GM23248 (cell line): ENCODE data around the gene KAZN. TPM values are rescaled to one million over a fixed set of nuclear protein-coding genes. Genes with fewer than 3 reads are reported as not detected.

ENCODE experiments used
- DNase-seq: peaks from one replicate; pipeline ENCODE4 v3.0.0-alpha.2; 2015
- H2AFZ ChIP-seq: fragments of 200-600 bp; sonication (generic); 2 replicates; pipeline ENCODE4 v1.6.1; 2016; ENCODE audit warnings: antibody characterized with exemption
- H3F3A ChIP-seq: fragments of 200-600 bp; sonication (generic); 2 replicates; pipeline ENCODE4 v1.6.1; 2016; ENCODE audit warnings: mild to moderate bottlenecking, antibody characterized with exemption, mixed run types; ENCODE audit not compliant: insufficient read depth
- H3K27ac ChIP-seq: fragments of 200-600 bp; sonication (generic); 2 replicates; pipeline ENCODE4 v1.5.1; 2016; ENCODE audit warnings: mild to moderate bottlenecking
- H3K27me3 ChIP-seq: fragments of 200-600 bp; sonication (generic); replicated peaks from 2 replicates; pipeline ENCODE4 v1.6.1; 2016; ENCODE audit warnings: mild to moderate bottlenecking; ENCODE audit not compliant: insufficient read depth
- H3K36me3 ChIP-seq: fragments of 200-600 bp; sonication (generic); 2 replicates; pipeline ENCODE4 v1.6.1; 2016; ENCODE audit warnings: low read depth, mild to moderate bottlenecking
- H3K4me1 ChIP-seq: fragments of 200-600 bp; sonication (generic); 2 replicates; pipeline ENCODE4 v1.6.1; 2016; ENCODE audit warnings: mild to moderate bottlenecking; ENCODE audit not compliant: insufficient read depth
- H3K4me2 ChIP-seq: fragments of 200-600 bp; sonication (generic); one replicate; pipeline ENCODE4 v1.6.1; 2016; ENCODE audit warnings: mild to moderate bottlenecking; ENCODE audit not compliant: unreplicated experiment
- H3K4me3 ChIP-seq: fragments of 200-600 bp; sonication (generic); 2 replicates; pipeline ENCODE4 v1.5.1; 2016; ENCODE audit warnings: mild to moderate bottlenecking
- H3K79me2 ChIP-seq: fragments of 200-600 bp; sonication (generic); 2 replicates; pipeline ENCODE4 v1.6.1; 2016; ENCODE audit warnings: mild to moderate bottlenecking; ENCODE audit not compliant: insufficient read depth
- H3K9ac ChIP-seq: fragments of 200-600 bp; sonication (generic); 2 replicates; pipeline ENCODE4 v1.6.1; 2016; ENCODE audit warnings: mild to moderate bottlenecking
- H3K9me2 ChIP-seq: fragments of 200-600 bp; sonication (generic); 2 replicates; pipeline ENCODE4 v1.6.1; 2016; ENCODE audit warnings: mixed run types, mild to moderate bottlenecking, moderate library complexity; ENCODE audit not compliant: insufficient read depth
- H3K9me3 ChIP-seq: fragments of 200-600 bp; sonication (generic); one replicate; pipeline ENCODE4 v1.6.1; 2017; ENCODE audit warnings: low read depth
- H4K20me1 ChIP-seq: fragments of 200-600 bp; sonication (generic); 2 replicates; pipeline ENCODE4 v1.6.0; 2016; ENCODE audit not compliant: insufficient read depth
- EZH2 ChIP-seq: fragments of 200-600 bp; sonication (generic); IDR thresholded peaks from 2 replicates; pipeline ENCODE4 v1.6.1; 2018; ENCODE audit warnings: antibody characterized with exemption, mild to moderate bottlenecking; ENCODE audit not compliant: insufficient read depth, poor library complexity, severe bottlenecking
- EZH2phosphoT487 ChIP-seq: fragments of 200-600 bp; sonication (generic); IDR thresholded peaks from 2 replicates; pipeline ENCODE4 v1.6.1; 2018; ENCODE audit warnings: antibody characterized with exemption, moderate library complexity, mild to moderate bottlenecking, low read depth; ENCODE audit not compliant: insufficient read depth
- WGBS, 2 experiments: methylation state at CpG; one replicate each; pipeline ENCODE4 v1.1.6; 2015 to 2017; ENCODE audit warnings: low lambda C conversion rate in 2 of 2, low coverage in 1 of 2; ENCODE audit errors: missing lambda C conversion rate in 2 of 2; 5-methylcytosine and 5-hydroxymethylcytosine counted together
- in situ Hi-C: fragments of 300-500 bp; cut with MboI; formaldehyde crosslinking; loops from 2 replicates; pipeline ENCODE4 v1.15.0; 2020
- polyA plus RNA-seq: library from polyadenylated mRNA; unstranded; fragments of >200 nt; fragmentation: Nextera tagmentation; extraction: Ambion mirVana; gene quantifications from 2 replicates; pipeline ENCODE4 v1.2.1, GENCODE V29; 2016
- total RNA-seq: library from RNA; depleted of rRNA; stranded (reverse); fragments of >200 nt; shearing (Covaris generic); gene quantifications from 2 replicates; pipeline ENCODE4 v1.2.3, GENCODE V29; 2014

KAZN gene
- total and polyA plus RNA-seq, 2 experiments from 2014 or later, result 4.9 to 7.2 TPM

DNA sequence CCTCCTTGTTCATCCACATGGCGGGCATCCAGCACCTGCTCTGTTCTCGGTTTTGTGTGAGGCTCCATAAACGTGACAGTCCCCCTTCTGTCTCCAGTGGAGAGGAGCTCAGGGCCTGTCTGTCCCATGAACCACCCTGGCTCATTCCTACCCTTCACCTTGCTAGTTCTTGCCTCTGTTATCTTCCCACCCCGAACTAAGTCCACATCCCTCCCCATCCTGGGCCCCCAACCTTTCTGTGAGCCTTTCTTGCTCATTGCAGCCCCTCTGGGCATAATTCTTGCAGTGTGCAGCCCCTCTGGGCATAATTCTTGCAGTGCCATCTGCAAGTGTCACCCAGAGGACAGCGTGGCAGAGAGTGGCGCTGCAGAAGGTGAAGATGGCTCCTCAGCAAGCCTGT is 338.3 kb downstream of the KAZN start:
- peaks cover 8% of the 10 kb centered on the region for H3K4me1 ChIP-seq
- H3K4me2 ChIP-seq, result no peak overlapping the region
- no peak overlapping the region for H3K27ac ChIP-seq
- H3F3A ChIP-seq, result peaks cover 5% of the 10 kb centered on the region; the same call in 1 of the 2 replicates
- DNase-seq, result no peak
- peaks cover 8% of the 10 kb centered on the region; the same call in 1 of the 2 replicates for H3K79me2 ChIP-seq
- no peak overlapping the region for H3K4me3 ChIP-seq
- TF ChIP-seq EZH2, result no peak
- TF ChIP-seq EZH2phosphoT487, result no peak
- no peaks in the 10 kb centered on the region for H3K27me3 ChIP-seq
- no peaks in the 10 kb centered on the region for H3K9me2 ChIP-seq
- no peaks in the 10 kb centered on the region for H4K20me1 ChIP-seq
- no peak overlapping the region for H2AFZ ChIP-seq
- in situ Hi-C loops, result no loop called here
- WGBS, 2 experiments, result 83 to 87% methylated on average over 6 of the region's 6 CpGs
- H3K9ac ChIP-seq, result no peak overlapping the region
- no peaks in the 10 kb centered on the region for H3K9me3 ChIP-seq
- H3K36me3 ChIP-seq, result no peaks in the 10 kb centered on the region

DNA sequence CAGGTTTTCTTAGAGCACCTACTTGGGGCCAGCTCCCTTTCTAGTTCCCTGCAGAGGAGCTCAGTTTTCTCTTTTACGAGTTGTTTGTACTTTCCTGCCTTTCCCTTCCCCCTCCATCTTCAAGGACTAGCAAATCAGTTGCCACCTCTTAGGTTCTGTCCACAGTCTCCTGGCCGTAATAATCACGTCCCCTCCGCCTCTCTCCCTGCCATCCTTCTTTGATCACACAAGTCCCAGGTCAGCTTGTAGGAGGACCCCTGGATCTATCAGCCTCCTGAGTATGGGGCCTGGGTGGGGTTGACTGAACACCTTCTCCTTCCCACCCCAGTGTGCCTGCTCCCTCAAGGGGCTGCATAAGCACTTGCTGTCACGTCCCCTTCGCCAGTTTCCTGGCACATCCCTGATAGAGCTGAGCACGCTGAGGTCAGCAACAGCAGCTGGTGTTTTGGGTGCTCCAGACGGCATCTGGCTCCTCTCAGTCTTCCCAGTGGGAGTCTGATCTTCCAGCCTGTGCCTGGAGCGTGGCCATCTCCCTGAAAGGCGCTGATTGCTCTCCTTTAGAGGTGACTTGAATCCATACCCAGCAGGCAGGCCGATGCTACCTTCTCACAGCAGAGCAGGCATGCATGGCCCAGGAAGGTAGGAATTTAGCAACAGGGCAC is 338.9 kb downstream of the KAZN start:
- DNase-seq, result no peak

DNA sequence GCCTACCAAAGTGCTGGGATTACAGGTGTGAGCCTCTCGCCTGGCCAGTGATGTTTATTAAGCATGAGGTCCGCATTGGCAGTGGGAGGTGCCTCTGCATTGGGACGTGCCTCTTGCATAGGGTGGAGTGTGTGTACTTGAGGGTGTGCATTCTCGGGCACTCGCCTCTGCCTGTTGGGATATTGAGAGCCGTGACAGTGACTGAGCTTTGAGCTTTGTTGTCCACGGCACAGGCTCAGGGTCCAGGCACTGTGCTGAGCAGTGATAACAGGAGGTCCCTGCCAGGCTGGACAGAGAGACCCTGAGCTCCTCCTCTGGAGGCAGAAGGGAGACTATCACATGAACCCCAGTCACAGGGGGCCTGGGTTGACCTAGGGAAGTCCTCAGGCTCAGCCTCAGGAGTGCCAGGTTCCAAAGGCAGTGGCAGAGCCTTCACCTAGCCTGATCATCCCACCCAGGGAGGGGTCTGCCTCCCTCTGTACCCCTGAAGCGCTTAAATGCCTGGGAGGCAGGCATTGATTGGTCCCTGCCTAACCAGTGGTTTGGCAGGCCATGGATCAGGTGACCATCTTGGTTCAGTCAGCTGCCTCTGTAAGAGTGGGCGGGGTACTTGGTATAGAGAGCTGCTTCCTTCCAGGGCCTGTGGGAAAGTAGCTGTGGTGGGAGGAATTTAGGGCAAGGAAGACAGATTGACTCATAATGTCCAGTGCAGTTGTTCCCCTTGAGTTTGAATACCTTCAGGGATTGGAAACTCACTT is 341.2 kb downstream of the KAZN start:
- H4K20me1 ChIP-seq, result no peaks in the 10 kb centered on the region
- DNase-seq, result peak; percentile 90
- no peak for TF ChIP-seq EZH2
- no peak for TF ChIP-seq EZH2phosphoT487
- H3F3A ChIP-seq, result peaks cover 28% of the 10 kb centered on the region
- H3K27ac ChIP-seq, result peak overlapping the region; percentile 71
- no peak overlapping the region for H3K9ac ChIP-seq
- WGBS, 2 experiments, result 89 to 97% methylated on average over 9 of the region's 9 CpGs
- H3K4me2 ChIP-seq, result peak overlapping the region; percentile 17
- H3K79me2 ChIP-seq, result peaks cover 8% of the 10 kb centered on the region; the same call in 1 of the 2 replicates
- peak overlapping the region; percentile 24; the same call in 1 of the 2 replicates for H2AFZ ChIP-seq
- no peaks in the 10 kb centered on the region for H3K9me2 ChIP-seq
- in situ Hi-C loops, result no loop called here
- peaks cover 35% of the 10 kb centered on the region for H3K4me1 ChIP-seq
- H3K36me3 ChIP-seq, result no peaks in the 10 kb centered on the region
- H3K4me3 ChIP-seq, result no peak overlapping the region
- no peaks in the 10 kb centered on the region for H3K9me3 ChIP-seq
- H3K27me3 ChIP-seq, result no peaks in the 10 kb centered on the region

More for the DNA sequence above, 338.9 kb downstream of the KAZN start:
- Histone ChIP-seq H3K9ac (no peak overlapping the region), H3F3A (peaks cover 9% of the 10 kb centered on the region; the same call in 1 of the 2 replicates), H3K4me3 (no peak overlapping the region), H3K27ac (no peak overlapping the region), H2AFZ (no peak overlapping the region), H4K20me1 (no peaks in the 10 kb centered on the region), H3K4me2 (no peak overlapping the region), H3K27me3 (no peaks in the 10 kb centered on the region), H3K4me1 (peaks cover 14% of the 10 kb centered on the region), H3K9me3 (no peaks in the 10 kb centered on the region), H3K9me2 (no peaks in the 10 kb centered on the region), H3K79me2 (peaks cover 8% of the 10 kb centered on the region; the same call in 1 of the 2 replicates), H3K36me3 (no peaks in the 10 kb centered on the region)
- in situ Hi-C loops, result no loop called here
- TF ChIP-seq EZH2phosphoT487, result no peak
- no peak for TF ChIP-seq EZH2
- WGBS, 2 experiments, result 91 to 95% methylated on average over 11 of the region's 11 CpGs

DNA sequence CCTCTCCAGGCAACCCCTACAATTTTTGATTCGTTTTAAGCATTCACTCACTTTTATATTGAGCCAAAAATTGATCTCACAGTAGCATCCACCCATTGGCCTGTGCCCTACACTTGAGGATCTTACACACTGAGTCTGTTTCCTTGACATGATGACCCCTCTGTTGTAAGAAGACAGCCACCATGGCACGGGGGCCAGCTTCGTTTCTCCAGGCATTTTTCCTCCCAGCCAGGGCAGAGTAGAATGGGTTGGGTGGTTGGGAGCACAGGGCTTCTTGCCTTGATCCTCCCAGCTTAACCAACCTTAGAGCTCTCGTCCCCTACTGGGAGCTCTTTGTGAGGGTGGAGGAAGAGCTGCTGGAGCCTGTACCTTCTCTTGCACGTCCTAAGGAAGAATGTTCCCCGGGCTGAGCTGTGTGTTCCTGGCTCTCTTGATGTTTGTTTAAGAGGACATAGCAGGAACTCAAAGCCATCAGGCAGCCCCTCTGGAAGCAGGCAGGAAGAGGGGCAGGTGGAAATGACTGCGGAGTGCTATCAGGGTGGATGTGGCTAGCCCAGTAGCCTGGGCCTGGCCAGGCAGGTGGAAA is 341.9 kb downstream of the KAZN start:
- no peak overlapping the region for H3K9ac ChIP-seq
- H3K9me3 ChIP-seq, result no peaks in the 10 kb centered on the region
- no peaks in the 10 kb centered on the region for H4K20me1 ChIP-seq
- no peaks in the 10 kb centered on the region for H3K27me3 ChIP-seq
- H3K4me1 ChIP-seq, result peaks cover 40% of the 10 kb centered on the region
- H3K4me2 ChIP-seq, result peak overlapping the region; percentile 17
- no peaks in the 10 kb centered on the region for H3K36me3 ChIP-seq
- no peak for DNase-seq
- WGBS, 2 experiments, result 61 to 67% methylated on average over 7 of the region's 7 CpGs
- no peak overlapping the region for H3K4me3 ChIP-seq
- peaks cover 33% of the 10 kb centered on the region for H3F3A ChIP-seq
- in situ Hi-C loops, result no loop called here
- H3K79me2 ChIP-seq, result peaks cover 8% of the 10 kb centered on the region; the same call in 1 of the 2 replicates
- peak overlapping the region; percentile 14; the same call in 1 of the 2 replicates for H3K27ac ChIP-seq
- peak overlapping the region; percentile 24; the same call in 1 of the 2 replicates for H2AFZ ChIP-seq
- TF ChIP-seq EZH2, result no peak
- no peak for TF ChIP-seq EZH2phosphoT487
- H3K9me2 ChIP-seq, result no peaks in the 10 kb centered on the region
